ENCODE measurements around the gene KRI1. TPM values are rescaled to one million over a fixed set of nuclear protein-coding genes. Genes with fewer than 3 reads are reported as not detected.

Gene KRI1
- total RNA-seq, 1 experiment from 2014 or later, result 27.4 TPM

- Mint-ChIP-seq H3K4me3 (ENCODE audit: unreplicated experiment) (no peak overlapping the region), H3K27ac (ENCODE audit: low read depth, unreplicated experiment) (no peak overlapping the region), H3K4me1 (ENCODE audit: insufficient read depth, unreplicated experiment) (peaks cover 8% of the 10 kb centered on the region), H3K36me3 (ENCODE audit: insufficient read depth, unreplicated experiment) (peaks cover 65% of the 10 kb centered on the region), H3K9me3 (ENCODE audit: unreplicated experiment) (no peaks in the 10 kb centered on the region), H3K27me3 (ENCODE audit: insufficient read depth, unreplicated experiment) (no peaks in the 10 kb centered on the region)
- ChIA-PET POLR2A (interaction anchor here (2.2 kb wide), 1 partner anchor 17 kb away, joined by 6 read pairs; the partner anchor contains the start of gene ATG4D), CTCF (no interaction called here)
- intact Hi-C loops (cut with micrococcal nuclease), result no loop called here
- no peak for TF ChIP-seq CTCF (IDR thresholded peaks at IDR 0.05; ENCODE audit: unreplicated experiment)
- no peak for DNase-seq (ENCODE audit: unreplicated experiment)
- no TSS peak for BruUV-seq (replicated peaks)
Measured at GRCh38 chr19:10560154-10560553, 5.7 kb downstream of the KRI1 start.

DNA sequence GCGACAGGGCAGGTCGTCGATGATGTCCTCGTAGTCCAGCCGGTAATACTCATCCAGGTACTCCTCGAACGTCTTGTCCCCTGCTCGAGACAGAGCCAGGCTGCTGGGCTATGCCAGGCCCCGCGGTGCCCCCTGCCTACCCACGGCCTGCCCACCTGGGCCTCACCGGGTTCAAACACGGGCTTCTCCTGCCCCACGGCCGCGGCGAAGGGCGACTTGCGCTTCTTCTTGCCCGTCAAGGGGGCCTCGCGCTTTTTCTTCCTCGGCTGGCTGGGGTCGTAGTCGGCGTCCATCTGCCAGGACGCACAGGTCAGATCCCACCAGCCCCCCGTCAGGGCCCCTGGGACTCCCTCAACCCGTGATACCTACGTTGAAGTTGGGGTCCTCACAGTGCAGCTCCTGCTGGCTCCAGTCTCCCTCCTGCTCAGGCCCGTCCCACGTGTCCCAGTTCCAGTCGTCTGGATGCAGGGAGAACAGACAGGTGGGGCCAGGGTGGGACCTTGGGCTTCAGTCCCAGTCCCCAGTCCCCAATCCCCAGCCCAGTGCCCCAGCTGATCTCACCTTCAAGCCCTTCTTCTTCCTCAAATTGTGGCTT is 8.1 kb downstream of the KRI1 start:
- Mint-ChIP-seq H3K27me3 (ENCODE audit: insufficient read depth, unreplicated experiment) (no peaks in the 10 kb centered on the region), H3K4me1 (ENCODE audit: insufficient read depth, unreplicated experiment) (no peaks in the 10 kb centered on the region), H3K4me3 (ENCODE audit: unreplicated experiment) (no peak overlapping the region), H3K27ac (ENCODE audit: low read depth, unreplicated experiment) (no peak overlapping the region), H3K36me3 (ENCODE audit: insufficient read depth, unreplicated experiment) (peaks cover 86% of the 10 kb centered on the region), H3K9me3 (ENCODE audit: unreplicated experiment) (no peaks in the 10 kb centered on the region)
- BruUV-seq (replicated peaks), result no TSS peak
- DNase-seq (ENCODE audit: unreplicated experiment), result no peak
- POLR2A ChIA-PET, result no interaction called here
- CTCF ChIA-PET, result interaction anchor here (0.6 kb wide), 1 partner anchor 14 kb away, joined by 3 read pairs; no protein-coding TSS in a partner anchor
- TF ChIP-seq CTCF (IDR thresholded peaks at IDR 0.05; ENCODE audit: unreplicated experiment), result no peak
- intact Hi-C loops (cut with micrococcal nuclease), result no loop called here

DNA sequence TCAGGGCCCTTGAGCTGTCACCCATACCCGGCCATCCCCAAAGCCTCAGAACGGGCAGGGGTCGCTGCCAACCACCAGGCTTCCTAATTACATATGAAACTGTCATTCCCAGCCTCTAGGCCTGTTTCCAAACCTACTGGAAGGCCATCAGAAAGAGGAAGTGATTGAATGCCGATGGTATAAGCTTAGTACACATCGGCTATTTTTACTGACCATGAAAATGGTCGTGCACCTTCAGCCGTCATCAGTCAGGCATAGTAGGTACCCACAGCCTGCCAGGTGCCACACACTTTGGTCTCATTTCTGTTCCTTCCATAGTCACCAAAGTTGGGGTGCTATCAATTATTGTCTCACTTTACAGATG is 10.2 kb downstream of the KRI1 start:
- peaks cover 87% of the 10 kb centered on the region for H3K36me3 Mint-ChIP-seq (ENCODE audit: insufficient read depth, unreplicated experiment)
- TF ChIP-seq CTCF (IDR thresholded peaks at IDR 0.05; ENCODE audit: unreplicated experiment), result no peak
- H3K27ac Mint-ChIP-seq (ENCODE audit: low read depth, unreplicated experiment), result no peak overlapping the region
- H3K4me3 Mint-ChIP-seq (ENCODE audit: unreplicated experiment), result no peak overlapping the region
- H3K4me1 Mint-ChIP-seq (ENCODE audit: insufficient read depth, unreplicated experiment), result no peaks in the 10 kb centered on the region
- POLR2A ChIA-PET, result interaction anchor here (1.6 to 3.1 kb wide), 4 partner anchors 12 to 24 kb away, joined by 3 to 23 read pairs (median 5); partner anchors contain the start of genes CDKN2D and KRI1
- no peaks in the 10 kb centered on the region for H3K9me3 Mint-ChIP-seq (ENCODE audit: unreplicated experiment)
- no peaks in the 10 kb centered on the region for H3K27me3 Mint-ChIP-seq (ENCODE audit: insufficient read depth, unreplicated experiment)
- intact Hi-C loops (cut with micrococcal nuclease), result no loop called here
- no peak for DNase-seq (ENCODE audit: unreplicated experiment)
- CTCF ChIA-PET, result interaction anchor here (0.6 to 1.5 kb wide), 8 partner anchors 9 to 364 kb away, joined by 3 to 9 read pairs (median 4); no protein-coding TSS in a partner anchor
- BruUV-seq (replicated peaks), result no TSS peak

DNA sequence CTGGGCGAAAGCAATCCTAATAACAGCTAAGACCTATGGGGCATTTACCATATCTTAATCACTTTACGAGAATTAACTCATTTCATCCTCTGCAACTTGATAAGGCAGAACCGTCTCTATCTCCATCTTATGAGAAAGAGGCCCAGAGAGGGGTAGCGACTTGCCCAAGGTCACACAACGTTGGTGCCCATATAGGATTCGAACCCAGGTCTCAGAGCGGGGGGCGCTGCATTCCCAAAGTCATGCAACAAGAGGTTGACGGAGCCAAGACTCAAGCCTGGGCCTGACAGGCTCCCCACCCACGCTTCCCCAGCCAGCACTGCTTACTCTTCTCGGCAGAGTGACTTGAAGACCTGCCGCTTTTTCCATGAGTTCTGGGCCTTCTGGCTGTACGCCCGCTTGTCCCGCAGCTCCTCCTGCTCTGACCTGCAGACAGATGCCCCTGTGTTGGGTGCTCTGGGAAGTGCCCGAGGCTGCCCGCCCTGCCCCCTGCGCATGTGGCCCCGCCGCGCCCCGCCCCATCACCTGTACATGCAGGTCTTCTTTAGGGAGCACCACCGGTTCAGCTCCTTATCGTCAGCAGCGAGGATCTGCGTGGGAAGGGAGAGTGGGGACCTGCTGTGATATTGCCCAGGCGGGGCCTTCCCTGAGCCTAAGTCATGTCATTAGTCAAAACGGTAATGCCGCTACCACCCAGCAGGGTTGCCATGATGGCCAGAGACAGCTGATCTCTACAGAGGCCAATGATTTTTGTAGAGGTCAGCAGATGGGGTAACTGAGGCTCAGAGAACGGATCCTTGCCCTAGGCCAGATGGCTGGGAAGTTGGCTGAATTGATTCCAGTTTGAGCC is 10.8 kb downstream of the KRI1 start:
- Mint-ChIP-seq H3K36me3 (ENCODE audit: insufficient read depth, unreplicated experiment) (peaks cover 87% of the 10 kb centered on the region), H3K27me3 (ENCODE audit: insufficient read depth, unreplicated experiment) (no peaks in the 10 kb centered on the region), H3K4me1 (ENCODE audit: insufficient read depth, unreplicated experiment) (no peaks in the 10 kb centered on the region), H3K27ac (ENCODE audit: low read depth, unreplicated experiment) (peak overlapping the region; percentile 12), H3K9me3 (ENCODE audit: unreplicated experiment) (no peaks in the 10 kb centered on the region), H3K4me3 (ENCODE audit: unreplicated experiment) (no peak overlapping the region)
- intact Hi-C loops (cut with micrococcal nuclease), result no loop called here
- ChIA-PET CTCF (interaction anchor here (0.6 to 1.5 kb wide), 8 partner anchors 9 to 363 kb away, joined by 3 to 9 read pairs (median 4); no protein-coding TSS in a partner anchor), POLR2A (interaction anchor here (1.6 to 3.1 kb wide), 2 partner anchors 13 to 14 kb away, joined by 3 to 23 read pairs; partner anchors contain the start of genes CDKN2D and KRI1)
- no peak for DNase-seq (ENCODE audit: unreplicated experiment)
- no peak for TF ChIP-seq CTCF (IDR thresholded peaks at IDR 0.05; ENCODE audit: unreplicated experiment)
- no TSS peak for BruUV-seq (replicated peaks)
